ENCODE data around the gene TAGLN. TPM values are rescaled to one million over a fixed set of nuclear protein-coding genes. Genes with fewer than 3 reads are reported as not detected.

TAGLN gene
- total RNA-seq, 1 experiment from 2014 or later, result 11.0 TPM

GRCh38 chr11:117219455-117219854 lies 20.3 kb downstream of the TAGLN start:
- CTCF ChIA-PET, result no interaction called here
- H3K36me3 ChIP-seq (ENCODE audit: low read depth), result peaks cover 19% of the 10 kb centered on the region

DNA sequence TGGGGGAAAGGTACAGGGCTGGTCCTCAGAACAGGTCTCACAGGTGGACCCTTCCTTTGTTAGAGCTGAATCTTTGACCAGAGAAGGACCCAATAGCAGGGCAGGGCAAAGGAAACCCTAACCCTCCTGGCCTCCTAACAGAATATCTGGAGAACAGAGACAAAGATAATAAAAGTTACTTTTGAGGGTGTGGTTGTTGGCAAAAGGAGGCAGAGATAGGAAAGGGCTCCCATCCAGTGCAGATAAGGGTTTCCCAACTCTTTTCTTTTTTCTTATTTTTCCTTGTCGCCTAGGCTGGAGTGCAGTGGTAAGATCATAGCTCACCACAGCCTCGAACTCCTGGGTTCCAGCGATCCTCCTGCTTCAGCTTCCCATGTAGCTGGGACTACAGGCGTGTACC lies 20.8 kb downstream of the TAGLN start:
- no TSS peak for BruUV-seq (replicated peaks)
- Histone ChIP-seq H4K20me1 (ENCODE audit: insufficient read depth) (peaks cover 3% of the 10 kb centered on the region; the same call in 1 of the 2 replicates), H3K36me3 (ENCODE audit: low read depth) (peaks cover 19% of the 10 kb centered on the region), H3K9me2 (ENCODE audit: insufficient read depth) (no peaks in the 10 kb centered on the region), H3K79me2 (ENCODE audit: low read depth) (no peaks in the 10 kb centered on the region), H3K27ac (no peak overlapping the region), H3K4me2 (no peak overlapping the region), H3K4me3 (no peak overlapping the region), H3K9me3 (ENCODE audit: insufficient read depth, low read depth) (no peaks in the 10 kb centered on the region), H3K27me3 (ENCODE audit: insufficient read depth, low read depth) (no peaks in the 10 kb centered on the region), H3K4me1 (replicated peaks; ENCODE audit: insufficient read depth) (peaks cover 14% of the 10 kb centered on the region), H3F3A (ENCODE audit: insufficient read depth, low read depth) (peaks cover 10% of the 10 kb centered on the region; the same call in 1 of the 2 replicates), H2AFZ (no peak overlapping the region)
- intact Hi-C loops (cut with micrococcal nuclease; ENCODE audit: unreplicated experiment), result loop anchor here (2.0 kb wide), 1 partner anchor 41 kb away; the partner anchor contains the start of gene SIDT2
- CTCF ChIA-PET, result interaction anchor here (0.6 kb wide), 2 partner anchors 127 to 630 kb away, joined by 3 to 8 read pairs; no protein-coding TSS in a partner anchor
- TF ChIP-seq CTCF (conservative IDR thresholded peaks at IDR 0.05) (no peak), EZH2 (IDR thresholded peaks at IDR 0.05; ENCODE audit: low read depth) (no peak)
- POLR2A ChIA-PET (ENCODE audit: unreplicated experiment), result no interaction called here
- DNase-seq, result no peak

More at GRCh38 chr11:117219455-117219854, 20.3 kb downstream of the TAGLN start:
- POLR2A ChIA-PET (ENCODE audit: unreplicated experiment), result no interaction called here
- Histone ChIP-seq H3K27ac (no peak overlapping the region), H3K9me2 (ENCODE audit: insufficient read depth) (no peaks in the 10 kb centered on the region), H2AFZ (no peak overlapping the region), H3F3A (ENCODE audit: insufficient read depth, low read depth) (peaks cover 10% of the 10 kb centered on the region; the same call in 1 of the 2 replicates), H4K20me1 (ENCODE audit: insufficient read depth) (peaks cover 3% of the 10 kb centered on the region; the same call in 1 of the 2 replicates), H3K27me3 (ENCODE audit: insufficient read depth, low read depth) (no peaks in the 10 kb centered on the region), H3K4me1 (replicated peaks; ENCODE audit: insufficient read depth) (peaks cover 14% of the 10 kb centered on the region), H3K9me3 (ENCODE audit: insufficient read depth, low read depth) (no peaks in the 10 kb centered on the region), H3K4me3 (no peak overlapping the region), H3K4me2 (no peak overlapping the region), H3K79me2 (ENCODE audit: low read depth) (no peaks in the 10 kb centered on the region)
- intact Hi-C loops (cut with micrococcal nuclease; ENCODE audit: unreplicated experiment), result no loop called here
- no peak for DNase-seq
- TF ChIP-seq EZH2 (IDR thresholded peaks at IDR 0.05; ENCODE audit: low read depth) (no peak), CTCF (conservative IDR thresholded peaks at IDR 0.05) (no peak)
- no TSS peak for BruUV-seq (replicated peaks)

- H4K20me1 ChIP-seq (ENCODE audit: insufficient read depth), result peaks cover 3% of the 10 kb centered on the region; the same call in 1 of the 2 replicates
- intact Hi-C loops (cut with micrococcal nuclease; ENCODE audit: unreplicated experiment), result loop anchor here (2.0 kb wide), 1 partner anchor 42 kb away; the partner anchor contains the start of gene SIDT2
- H3K79me2 ChIP-seq (ENCODE audit: low read depth), result no peaks in the 10 kb centered on the region
- TF ChIP-seq CTCF (conservative IDR thresholded peaks at IDR 0.05), result no peak
- TF ChIP-seq EZH2 (IDR thresholded peaks at IDR 0.05; ENCODE audit: low read depth), result no peak
- H3K4me1 ChIP-seq (replicated peaks; ENCODE audit: insufficient read depth), result peaks cover 14% of the 10 kb centered on the region
- H3K4me3 ChIP-seq, result no peak overlapping the region
- BruUV-seq (replicated peaks), result no TSS peak
- H3K27me3 ChIP-seq (ENCODE audit: insufficient read depth, low read depth), result no peaks in the 10 kb centered on the region
- ChIA-PET POLR2A (ENCODE audit: unreplicated experiment) (no interaction called here), CTCF (interaction anchor here (0.6 kb wide), 2 partner anchors 127 to 631 kb away, joined by 3 to 8 read pairs; no protein-coding TSS in a partner anchor)
- H3K4me2 ChIP-seq, result no peak overlapping the region
- no peak overlapping the region for H3K27ac ChIP-seq
- no peaks in the 10 kb centered on the region for H3K9me3 ChIP-seq (ENCODE audit: insufficient read depth, low read depth)
- H3K9me2 ChIP-seq (ENCODE audit: insufficient read depth), result no peaks in the 10 kb centered on the region
- H3K36me3 ChIP-seq (ENCODE audit: low read depth), result peaks cover 19% of the 10 kb centered on the region
- no peak for DNase-seq
- no peak overlapping the region for H2AFZ ChIP-seq
- H3F3A ChIP-seq (ENCODE audit: insufficient read depth, low read depth), result peaks cover 10% of the 10 kb centered on the region; the same call in 1 of the 2 replicates
Observed at GRCh38 chr11:117220568-117220967, 21.4 kb downstream of the TAGLN start.
